CD4-positive, alpha-beta T cell treated with Interleukin-6 at 100 ng/mL for 8 hours (primary cell): Measurements from ENCODE around the gene AHRR.
"Not testable (repeated sequence)": the region's sequence is repeated elsewhere in the genome, so short reads cannot be mapped to it uniquely, and the experiment has no call there.

ENCODE experiments used
- DNase-seq: peaks from one replicate; pipeline ENCODE4 v3.0.0-alpha.2; 2020; ENCODE audit warnings: mixed read lengths, low spot score

AHRR gene

GRCh38 chr5:378301-378891, 56.9 kb downstream of the AHRR start:
- DNase-seq, result no peak

GRCh38 chr5:378976-379742, 57.6 kb downstream of the AHRR start:
- no peak for DNase-seq

DNA sequence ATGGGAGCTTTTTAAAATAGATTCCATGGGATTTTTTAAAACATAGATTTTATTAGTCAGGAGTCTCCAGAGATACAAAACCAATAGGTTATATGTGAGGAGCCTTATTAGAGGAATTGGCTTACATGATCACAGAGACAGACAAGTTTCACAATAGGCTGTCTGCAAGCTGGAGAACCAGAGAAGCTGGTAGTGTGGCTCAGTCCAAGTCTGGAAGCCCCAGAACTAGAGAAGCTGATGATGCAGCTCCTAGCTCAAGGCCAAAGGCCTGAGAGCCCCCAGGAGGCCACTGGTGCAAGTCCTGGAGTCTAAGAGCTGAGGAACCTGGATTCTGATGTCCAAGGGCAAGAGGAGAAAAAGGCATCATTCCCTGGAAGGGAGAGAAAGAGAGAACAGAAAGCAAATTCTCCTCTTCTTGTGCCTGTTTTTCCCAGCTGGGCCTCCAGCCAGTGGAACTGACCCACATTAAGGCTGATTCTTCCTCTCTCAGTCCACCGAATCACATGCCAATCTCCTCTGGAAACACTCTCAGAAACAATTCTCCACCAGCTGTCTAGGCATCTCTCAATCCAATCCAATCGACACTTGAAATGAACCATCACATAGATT, 59.3 kb downstream of the AHRR start:
- no peak for DNase-seq

DNA sequence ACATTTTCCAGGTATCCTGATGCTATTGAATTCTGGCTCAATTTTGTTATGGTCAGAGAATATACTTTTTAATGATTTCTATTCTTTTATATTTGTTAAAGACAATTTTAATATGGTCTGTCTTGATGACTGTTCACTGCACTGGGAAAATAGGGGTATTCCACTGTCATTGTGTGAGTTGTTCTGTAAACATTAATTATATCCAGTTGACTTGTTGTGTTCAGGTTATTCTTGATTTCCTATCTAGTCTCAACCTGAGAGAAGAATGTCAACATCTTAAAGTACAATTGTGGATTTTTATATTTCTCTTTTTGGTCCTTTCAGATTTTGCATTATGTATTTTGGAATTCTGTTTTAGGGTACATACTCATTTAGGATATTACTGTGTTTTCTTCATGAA, 61.6 kb downstream of the AHRR start:
- DNase-seq, result no peak

- DNase-seq, result no peak
These were observed 62.1 kb downstream of the AHRR start for GRCh38 chr5:383621-384020.

DNA sequence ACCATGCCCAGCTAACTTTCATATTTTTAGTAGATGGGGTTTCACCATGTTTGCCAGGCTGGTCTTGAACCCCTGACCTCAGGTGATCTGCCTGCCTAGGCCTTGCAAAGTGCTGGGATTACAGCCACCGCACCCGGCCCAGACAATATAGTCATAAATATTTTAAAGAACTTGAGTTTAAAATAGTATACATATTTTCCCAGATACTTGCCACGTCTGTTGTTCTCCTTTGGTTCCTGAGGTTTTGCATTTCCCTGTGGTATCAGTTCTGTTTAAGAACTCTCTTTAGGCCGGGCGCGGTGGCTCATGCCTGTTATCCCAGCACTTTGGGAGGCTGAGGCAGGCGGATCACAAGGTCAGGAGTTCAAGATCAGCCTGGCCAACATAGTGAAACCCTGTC, 63.1 kb downstream of the AHRR start:
- DNase-seq, result not testable (repeated sequence)

DNA sequence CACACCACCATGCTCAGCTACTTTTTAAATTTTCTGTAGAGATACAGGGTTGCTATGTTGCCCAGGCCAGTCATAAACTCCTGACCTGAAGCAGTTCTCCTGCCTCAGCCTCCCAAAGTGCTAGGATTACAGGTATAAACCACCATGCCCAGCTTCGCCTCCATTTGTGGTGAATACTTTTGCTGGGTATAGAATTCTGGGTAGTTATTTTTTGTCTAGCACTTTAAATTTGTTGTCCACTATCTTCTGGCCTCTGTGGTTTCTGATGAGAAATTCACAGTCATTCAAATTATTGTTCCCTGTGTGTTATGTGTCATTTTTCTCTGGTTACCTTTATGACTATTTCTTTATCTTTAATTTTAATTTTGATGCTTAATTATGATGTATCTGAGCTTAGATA, 63.8 kb downstream of the AHRR start:
- no peak for DNase-seq

GRCh38 chr5:386432-387341, 65.2 kb downstream of the AHRR start:
- DNase-seq, result no peak

- DNase-seq, result no peak
These were observed 66.2 kb downstream of the AHRR start for GRCh38 chr5:387491-388265.

GRCh38 chr5:388266-389196, 67.0 kb downstream of the AHRR start:
- DNase-seq, result no peak

GRCh38 chr5:389197-389821, 67.8 kb downstream of the AHRR start:
- no peak for DNase-seq

- no peak for DNase-seq
These were observed 68.5 kb downstream of the AHRR start for GRCh38 chr5:389891-390622.

GRCh38 chr5:390623-391491, 69.3 kb downstream of the AHRR start:
- no peak for DNase-seq

GRCh38 chr5:392431-392988, 71.0 kb downstream of the AHRR start:
- DNase-seq, result peak; percentile 74

GRCh38 chr5:393846-394275, 72.3 kb downstream of the AHRR start:
- DNase-seq, result no peak

DNA sequence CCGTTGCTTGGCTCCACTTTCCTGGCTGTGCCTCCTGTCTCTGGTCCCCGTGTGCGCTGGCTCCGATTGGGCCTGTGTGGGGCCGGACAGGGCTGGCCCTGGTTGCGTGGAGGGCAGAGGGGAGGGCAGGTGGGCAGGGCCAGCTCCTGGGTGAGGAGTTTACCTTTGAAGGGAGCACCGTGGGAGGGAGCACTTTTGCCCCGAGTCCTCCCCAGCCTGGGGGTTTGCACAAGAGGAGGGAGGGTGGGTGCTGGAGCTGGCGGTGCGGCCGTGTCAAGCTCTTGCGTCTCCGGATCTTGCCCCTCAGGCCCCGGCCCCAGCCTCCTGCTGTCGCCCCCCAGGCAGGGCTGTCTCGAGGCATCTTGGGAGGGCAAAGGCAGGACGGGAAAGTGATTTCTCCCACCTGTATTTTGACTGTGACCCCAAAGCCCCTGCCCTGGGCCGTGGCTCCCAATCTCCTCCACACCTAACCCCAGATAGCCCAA, 73.2 kb downstream of the AHRR start:
- DNase-seq, result no peak

- DNase-seq, result no peak
These were observed 73.8 kb downstream of the AHRR start for GRCh38 chr5:395156-395920.
